ENCODE measurements around the gene HPN. TPM values are rescaled to one million over a fixed set of nuclear protein-coding genes. Genes with fewer than 3 reads are reported as not detected.

HPN gene
- total RNA-seq, 1 experiment from 2014 or later = 10.6 TPM

- Histone ChIP-seq H3K79me1 (ENCODE audit: insufficient read depth, low read depth, low read length, poor library complexity, severe bottlenecking) (no peaks in the 10 kb centered on the region), H3K4ac (ENCODE audit: low read depth, low read length) (no peak within 1 kb of the TSS), H3K23me2 (ENCODE audit: insufficient read length, low read depth, low read length, poor library complexity, severe bottlenecking) (no peaks in the 10 kb centered on the region), H3K27ac (ENCODE audit: insufficient read length, low read depth, low read length) (no peak within 1 kb of the TSS), H3K14ac (ENCODE audit: insufficient read depth, low read length) (no peak within 1 kb of the TSS), H3K27me3 (ENCODE audit: insufficient read depth, low read length) (no peaks in the 10 kb centered on the region), H3K23ac (ENCODE audit: insufficient read length, low read depth, low read length) (no peak within 1 kb of the TSS), H4K91ac (ENCODE audit: insufficient read length, low read depth, low read length) (no peak within 1 kb of the TSS), H2BK5ac (ENCODE audit: insufficient read length, low read length) (no peak within 1 kb of the TSS), H3K79me2 (ENCODE audit: insufficient read depth, low read length) (no peaks in the 10 kb centered on the region), H2BK120ac (ENCODE audit: low read depth, low read length, poor library complexity, severe bottlenecking) (no peak within 1 kb of the TSS), H2BK15ac (ENCODE audit: low read depth, low read length) (no peak within 1 kb of the TSS), H3K18ac (ENCODE audit: insufficient read length, low read depth, low read length) (no peak within 1 kb of the TSS), H4K20me1 (ENCODE audit: control insufficient read depth, insufficient read depth, insufficient read length) (no peaks in the 10 kb centered on the region), H3T11ph (ENCODE audit: low read length) (no peak within 1 kb of the TSS), H2AFZ (ENCODE audit: low read length) (no peak within 1 kb of the TSS), H3K9ac (ENCODE audit: extremely low read depth, insufficient read length, low read length) (no peak within 1 kb of the TSS), H3K4me1 (ENCODE audit: insufficient read depth, low read length) (no peaks in the 10 kb centered on the region), H3K9me3 (ENCODE audit: control insufficient read depth, low read depth, low read length) (no peaks in the 10 kb centered on the region), H2BK12ac (ENCODE audit: insufficient read length, low read depth, low read length) (no peak within 1 kb of the TSS), H3K56ac (ENCODE audit: insufficient read length, low read depth, low read length) (no peak within 1 kb of the TSS), H4K5ac (ENCODE audit: insufficient read length, low read depth, low read length) (no peak within 1 kb of the TSS), H2BK20ac (ENCODE audit: low read depth, low read length, poor library complexity, severe bottlenecking) (no peak within 1 kb of the TSS), H2AK5ac (ENCODE audit: insufficient read length, low read length) (no peak within 1 kb of the TSS), H4K8ac (replicated peaks; ENCODE audit: insufficient read length, low read depth, low read length) (no peak within 1 kb of the TSS), H3K4me2 (ENCODE audit: insufficient read depth, insufficient read length, low read length) (peak within 1 kb of the TSS; percentile 25)
- peak within 1 kb of the TSS; percentile 62 to 74 for H3K4me3 Mint-ChIP-seq
- no CpG with 5 or more reads among the region's 14 CpGs for WGBS (ENCODE audit: extremely low coverage, insufficient read length, low lambda C conversion rate)
- no peak for TF ChIP-seq CTCF (conservative IDR thresholded peaks at IDR 0.05)
- peaks cover 38 to 55% of the 10 kb centered on the region in 2 experiments for H3K4me1 Mint-ChIP-seq
- no peaks in the 10 kb centered on the region for H3K9me3 Mint-ChIP-seq
- H3K27me3 Mint-ChIP-seq (ENCODE audit: low read depth) = peaks cover 10% of the 10 kb centered on the region
- DNase-seq = no peak
- no peaks in the 10 kb centered on the region; a peak in 1 of 7 replicates for H3K36me3 Mint-ChIP-seq (ENCODE audit: insufficient read depth in 1 of 3, low read depth in 3 of 3)
- no peak within 1 kb of the TSS; a peak in 2 of 7 replicates for H3K27ac Mint-ChIP-seq
Observed at GRCh38 chr19:35115177-35115951, 73.8 kb downstream of the HPN start, which contains the start of gene FXYD3. Gene FXYD3, plus strand, starts transcription at chr19:35115823. Its CDS starts 3,554 bp downstream, at chr19:35119377.

Other genes with a start within 250 kb of the HPN start
- gene ZNF30, start 114.8 kb upstream of the HPN start, total RNA-seq (2021) = 6.5 and 8.3 TPM in 2 replicates
- 7.6 and 8.3 TPM in 2 replicates for gene ZNF792, start 77.5 kb upstream of the HPN start, total RNA-seq (2021)
- gene GRAMD1A, start 41.4 kb upstream of the HPN start, total RNA-seq (2021) = 125 and 126 TPM in 2 replicates
- 3.8 TPM in 2 replicates for gene SCN1B, start 11.3 kb upstream of the HPN start, total RNA-seq (2021)
- gene FXYD3, start 74.1 kb downstream of the HPN start, total RNA-seq (2021) = 1.5 TPM in 2 replicates
- gene LGI4, start 93.3 kb downstream of the HPN start, total RNA-seq (2021) = 2.6 and 3.2 TPM in 2 replicates
- gene FXYD1, start 97.1 kb downstream of the HPN start, total RNA-seq (2021) = 6.8 and 7.7 TPM in 2 replicates
- 8.2 and 9.0 TPM in 2 replicates for gene FXYD7, start 101.5 kb downstream of the HPN start, total RNA-seq (2021)
- 83.7 and 100 TPM in 2 replicates for gene FXYD5, start 113.0 kb downstream of the HPN start, total RNA-seq (2021)
- gene FAM187B, start 187.0 kb downstream of the HPN start, total RNA-seq (2021) = not detected in 2 replicates
- 151 and 152 TPM in 2 replicates for gene LSR, start 207.3 kb downstream of the HPN start, total RNA-seq (2021)
- 113 and 123 TPM in 2 replicates for gene USF2, start 227.2 kb downstream of the HPN start, total RNA-seq (2021)
- 0.52 and 0.83 TPM in 2 replicates for gene HAMP, start 240.8 kb downstream of the HPN start, total RNA-seq (2021)

All from H9 (cell line).